ENCODE results near the gene EFNA5. TPM values are rescaled to one million over a fixed set of nuclear protein-coding genes. Genes with fewer than 3 reads are reported as not detected.

The EFNA5 gene
- total and polyA plus RNA-seq, 2 of the 8 experiments (the other 6 are each of a cell fraction or from before 2014, with no cell fraction given), result 9.6 to 21.8 TPM

DNA sequence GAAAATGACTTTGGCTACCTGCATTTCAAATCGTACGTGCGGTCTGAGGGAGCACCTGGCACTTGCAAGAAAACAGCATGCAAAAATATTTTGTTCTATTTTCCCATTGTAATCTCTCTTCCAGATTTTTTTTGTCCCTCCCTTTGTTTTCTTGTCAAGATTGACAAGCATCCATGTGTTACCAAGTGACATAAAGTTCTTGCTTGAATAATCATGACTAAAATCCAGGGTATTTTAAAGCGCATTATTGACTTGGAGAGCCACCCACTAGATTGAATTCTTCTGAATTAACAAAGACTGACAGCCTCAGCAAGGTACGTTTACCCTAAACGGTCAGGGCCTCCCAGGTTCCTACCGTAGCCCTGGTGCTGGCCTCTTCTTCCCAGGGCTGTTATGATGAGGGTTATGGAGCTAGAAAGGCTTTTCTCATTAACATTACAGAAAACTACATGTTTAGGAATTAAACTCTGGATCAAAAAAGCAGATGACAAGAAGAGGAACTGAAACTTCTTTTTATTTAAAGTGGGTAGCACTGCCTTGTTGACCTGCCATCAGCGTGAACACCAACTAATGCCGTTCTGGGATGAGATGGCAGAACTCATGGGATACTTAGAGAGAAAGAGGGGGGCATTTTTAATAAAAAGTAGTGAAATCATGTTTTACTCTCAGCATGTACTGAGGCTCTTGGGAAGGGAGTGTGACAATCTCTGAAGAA is 297.0 kb downstream of the EFNA5 start:
- Histone ChIP-seq H3K23me2 (ENCODE audit: low read depth, low read length) (no peaks in the 10 kb centered on the region), H2BK12ac (ENCODE audit: low read depth, low read length) (no peak overlapping the region), H3K23ac (ENCODE audit: insufficient read length) (no peak overlapping the region), H3K9ac (replicated peaks in 1 of 4; ENCODE audit: extremely low read depth in 1 of 4, low read depth in 3 of 4, low read length in 3 of 4) (no peak overlapping the region), H4K5ac (ENCODE audit: insufficient read length, low read depth, low read length) (no peak overlapping the region), H4K8ac (ENCODE audit: extremely low read depth, insufficient read depth, low read length) (no peak overlapping the region), H3K27ac (ENCODE audit: low read depth, low read length) (no peak overlapping the region), H3K4me3 (ENCODE audit: extremely low read depth in 1 of 4, insufficient read depth in 2 of 4, low read depth in 3 of 4, low read length in 4 of 4) (no peak overlapping the region), H4K20me1 (replicated peaks in 1 of 2; ENCODE audit: control insufficient read depth in 1 of 2, insufficient read depth in 2 of 2, low read length in 2 of 2) (no peaks in the 10 kb centered on the region), H2BK120ac (replicated peaks; ENCODE audit: low read depth, low read length) (no peak overlapping the region), H3K36me3 (ENCODE audit: control insufficient read depth in 2 of 4, insufficient read depth in 4 of 4, low read length in 3 of 4) (no peaks in the 10 kb centered on the region), H3K56ac (replicated peaks; ENCODE audit: insufficient read length, low read depth, low read length) (no peak overlapping the region), H2AK5ac (ENCODE audit: low read depth, low read length) (no peak overlapping the region), H3K9me3 (ENCODE audit: insufficient read depth in 2 of 2, low read depth in 1 of 2, low read length in 1 of 2) (no peaks in the 10 kb centered on the region), H3K4me2 (ENCODE audit: insufficient read depth in 1 of 2, low read depth in 2 of 2, low read length in 2 of 2) (no peak overlapping the region), H3K14ac (ENCODE audit: insufficient read length) (no peak overlapping the region), H3K4me1 (replicated peaks in 1 of 4; ENCODE audit: control insufficient read depth in 3 of 4, insufficient read depth in 4 of 4, low read length in 3 of 4) (peaks cover 0 to 3% (median 0%) of the 10 kb centered on the region in 4 experiments; a peak in 2 of 7 replicates), H3K27me3 (replicated peaks in 1 of 4; ENCODE audit: control insufficient read depth in 3 of 4, extremely low read depth in 1 of 4, insufficient read depth in 3 of 4, low read length in 3 of 4) (no peaks in the 10 kb centered on the region), H2BK15ac (ENCODE audit: low read length) (no peak overlapping the region), H3K79me1 (ENCODE audit: low read depth, low read length) (no peaks in the 10 kb centered on the region), H3K4ac (replicated peaks; ENCODE audit: insufficient read length, low read depth, low read length) (no peak overlapping the region), H2BK20ac (ENCODE audit: low read length) (no peak overlapping the region), H2BK5ac (ENCODE audit: low read depth, low read length) (no peak overlapping the region), H3K79me2 (ENCODE audit: control insufficient read depth in 1 of 2, insufficient read depth in 2 of 2, low read length in 2 of 2) (no peaks in the 10 kb centered on the region), H3K18ac (ENCODE audit: extremely low read depth, low read length) (no peak overlapping the region), H4K91ac (replicated peaks; ENCODE audit: insufficient read length, low read length) (no peak overlapping the region), H2AFZ (ENCODE audit: low read length) (no peak overlapping the region)
- WGBS, 2 experiments (ENCODE audit: extremely low coverage in 1 of 2, insufficient coverage in 1 of 2, insufficient read length in 1 of 2, insufficient replicate concordance in 2 of 2, low coverage in 1 of 2, low lambda C conversion rate in 2 of 2, missing lambda C conversion rate in 1 of 2), result 91% methylated on average over 9 of the region's 9 CpGs; no CpG with 5 or more reads in 1 of the 2 experiments
- no peak for FAIRE-seq
- no peak for DNase-seq (ENCODE audit: low read depth in 1 of 2, low spot score in 2 of 2)
- ChIA-PET POLR2A (ENCODE audit: partially characterized antibody) (no interaction called here), CTCF (ENCODE audit: partially characterized antibody) (no interaction called here)
- TF ChIP-seq FOSL1 (IDR thresholded peaks at IDR 0.05; ENCODE audit: insufficient read depth, low read depth, low read length), result no peak
- TF ChIP-seq KDM4A (IDR thresholded peaks at IDR 0.05; ENCODE audit: low read depth, low read length, severe bottlenecking), result no peak
- TF ChIP-seq SP4 (IDR thresholded peaks at IDR 0.05; ENCODE audit: low read length), result no peak
- TF ChIP-seq TBP (IDR thresholded peaks at IDR 0.05; ENCODE audit: low read depth, low read length), result no peak
- TF ChIP-seq CHD1 (IDR thresholded peaks at IDR 0.05; ENCODE audit: low read depth, low read length), result no peak
- TF ChIP-seq, protein P1, sequence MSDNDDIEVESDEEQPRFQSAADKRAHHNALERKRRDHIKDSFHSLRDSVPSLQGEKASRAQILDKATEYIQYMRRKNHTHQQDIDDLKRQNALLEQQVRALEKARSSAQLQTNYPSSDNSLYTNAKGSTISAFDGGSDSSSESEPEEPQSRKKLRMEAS (IDR thresholded peaks at IDR 0.05), result no peak
- TF ChIP-seq RXRA (IDR thresholded peaks at IDR 0.05; ENCODE audit: insufficient read depth, low read depth, low read length), result no peak
- TF ChIP-seq SIRT6 (IDR thresholded peaks at IDR 0.05; ENCODE audit: low read length), result no peak
- no peak for TF ChIP-seq TAF7 (optimal IDR thresholded peaks at IDR 0.05; ENCODE audit: borderline replicate concordance, low read depth, low read length)
- TF ChIP-seq GTF2F1 (IDR thresholded peaks at IDR 0.05; ENCODE audit: borderline replicate concordance, low read depth, low read length), result no peak
- no peak for TF ChIP-seq CHD2 (IDR thresholded peaks at IDR 0.05; ENCODE audit: low read length)
- TF ChIP-seq ZNF274 (IDR thresholded peaks at IDR 0.05; ENCODE audit: borderline replicate concordance, extremely low read depth, low read length), result no peak
- no peak for TF ChIP-seq SRF (IDR thresholded peaks at IDR 0.05; ENCODE audit: low read depth, low read length)
- no peak for TF ChIP-seq BACH1 (IDR thresholded peaks at IDR 0.05; ENCODE audit: low read length)

All from H1 (cell line).